HepG2 (cell line): ENCODE data around the gene PIK3CB. TPM values are rescaled to one million over a fixed set of nuclear protein-coding genes. Genes with fewer than 3 reads are reported as not detected.

Source experiments
- BHLHE40 ChIP-seq: IDR thresholded peaks from 2 replicates; pipeline ENCODE4 v1.6.1; 2011; ENCODE audit warnings: low read length, improper control_type of control experiment
- CBX1 ChIP-seq: IDR thresholded peaks from one replicate; pipeline ENCODE4 v1.6.1; 2016; ENCODE audit warnings: antibody characterized with exemption, low read depth
- ETS1 ChIP-seq: sonication (generic); formaldehyde crosslinking; IDR thresholded peaks from 2 replicates; pipeline ENCODE4 v1.4.0; 2020; ENCODE audit warnings: missing genetic modification reagents
- ETV5 ChIP-seq: IDR thresholded peaks from 2 replicates; pipeline ENCODE4 v1.6.1; 2018; ENCODE audit warnings: missing biosample characterization, missing genetic modification reagents, inconsistent platforms, borderline replicate concordance
- FOSL1 ChIP-seq: sonication (generic); formaldehyde crosslinking; IDR thresholded peaks from 2 replicates; pipeline ENCODE4 v1.9.0; 2021; ENCODE audit warnings: missing genetic modification reagents, borderline replicate concordance
- FOSL2 ChIP-seq: sonication (generic); formaldehyde crosslinking; IDR thresholded peaks from 2 replicates; pipeline ENCODE4 v1.4.0; 2020; ENCODE audit warnings: missing genetic modification reagents
- GLI4 ChIP-seq: sonication (generic); formaldehyde crosslinking; IDR thresholded peaks from 2 replicates; pipeline ENCODE4 v1.5.1; 2020; ENCODE audit warnings: missing genetic modification reagents, mild to moderate bottlenecking, moderate library complexity, borderline replicate concordance
- GTF3A ChIP-seq: sonication (generic); formaldehyde crosslinking; conservative IDR thresholded peaks from 2 replicates; pipeline ENCODE4 v1.4.0; 2020; ENCODE audit warnings: mild to moderate bottlenecking, missing genetic modification reagents
- HNRNPL ChIP-seq: fragments of 200-400 bp; formaldehyde crosslinking; IDR thresholded peaks from 2 replicates; pipeline ENCODE4 v1.6.1; 2017; ENCODE audit warnings: mild to moderate bottlenecking, low read depth, low read length
- KLF13 ChIP-seq: sonication (generic); formaldehyde crosslinking; IDR thresholded peaks from 2 replicates; pipeline ENCODE4 v1.4.0; 2020; ENCODE audit warnings: mild to moderate bottlenecking, missing genetic modification reagents
- ONECUT2 ChIP-seq: sonication (generic); formaldehyde crosslinking; IDR thresholded peaks from 2 replicates; pipeline ENCODE4 v1.4.0; 2020; ENCODE audit warnings: missing genetic modification reagents
- SAFB2 ChIP-seq: sonication (generic); formaldehyde crosslinking; IDR thresholded peaks from 2 replicates; pipeline ENCODE4 v1.5.1; 2020; ENCODE audit warnings: missing genetic modification reagents, low read depth, mild to moderate bottlenecking, borderline replicate concordance
- SALL1 ChIP-seq: sonication (generic); formaldehyde crosslinking; IDR thresholded peaks from 2 replicates; pipeline ENCODE4 v1.8.0; 2022; ENCODE audit warnings: mild to moderate bottlenecking, missing genetic modification reagents
- TOPORS ChIP-seq: sonication (generic); formaldehyde crosslinking; IDR thresholded peaks from 2 replicates; pipeline ENCODE4 v1.8.0; 2023; ENCODE audit warnings: mild to moderate bottlenecking, missing genetic modification reagents
- ZNF318 ChIP-seq: sonication (generic); formaldehyde crosslinking; IDR thresholded peaks from 2 replicates; pipeline ENCODE4 v1.4.0; 2020; ENCODE audit warnings: mild to moderate bottlenecking, missing genetic modification reagents
- ZNF557 ChIP-seq: sonication (generic); formaldehyde crosslinking; IDR thresholded peaks from 2 replicates; pipeline ENCODE4 v1.4.0; 2020; ENCODE audit warnings: missing genetic modification reagents
- ZNF607 ChIP-seq: sonication (generic); formaldehyde crosslinking; IDR thresholded peaks from 2 replicates; pipeline ENCODE4 v1.5.1; 2020; ENCODE audit warnings: missing genetic modification reagents, mild to moderate bottlenecking, borderline replicate concordance
- ZNF644 ChIP-seq: IDR thresholded peaks from 2 replicates; pipeline ENCODE4 v1.6.1; 2016; ENCODE audit warnings: low read depth
- ZNF790 ChIP-seq: sonication (generic); formaldehyde crosslinking; IDR thresholded peaks from 2 replicates; pipeline ENCODE4 v1.8.0; 2022; ENCODE audit warnings: missing genetic modification reagents, mild to moderate bottlenecking, borderline replicate concordance
- polyA plus RNA-seq, 8 experiments: library from polyadenylated mRNA; depleted of rRNA in 3 of 8; stranded (reverse) in 7 of 8; unstranded in 1 of 8; fragments of >200 nt; fragmentation: Illumina TruSeq in 4 of 8; extraction: Trizol in 4 of 8; gene quantifications; 2 replicates each; pipeline versions ENCODE4 v1.2.1 to v1.2.3, GENCODE V29; 2011 to 2016; ENCODE audit warnings: low read depth in 4 of 8, missing spikeins in 1 of 8, mixed read lengths in 1 of 8; ENCODE audit not compliant: insufficient read depth in 1 of 8
- total RNA-seq, 5 experiments: library from RNA; depleted of rRNA; stranded (reverse); fragments of >200 nt; fragmentation: Illumina TruSeq; extraction: Trizol; gene quantifications; 2 replicates each; pipeline ENCODE4 v1.2.3, GENCODE V29; 2016; ENCODE audit warnings: low read depth in 1 of 5
- TF ChIP-seq, protein P1 (sequence below): sonication (generic); formaldehyde crosslinking; IDR thresholded peaks from 2 replicates; pipeline ENCODE4 v1.4.0; 2020; ENCODE audit warnings: missing genetic modification reagents

The PIK3CB gene
- total and polyA plus RNA-seq, 2 of the 13 experiments (the other 11 are each of a cell fraction or from before 2014, with no cell fraction given): 6.6 to 18.7 TPM

- TF ChIP-seq ZNF318 (CRISPR knock-in tag) (no peak), KLF13 (CRISPR knock-in tag) (no peak), ONECUT2 (CRISPR knock-in tag) (no peak), TOPORS (CRISPR knock-in tag) (no peak), ZNF644 (CRISPR knock-in tag) (no peak), SALL1 (no peak; the same call in none of the 2 replicates), BHLHE40 (no peak), ZNF790 (no peak; the same call in 1 of the 2 replicates), FOSL2 (CRISPR knock-in tag) (peak; percentile 19; the same call in 1 of the 2 replicates), GLI4 (CRISPR knock-in tag) (peak; percentile 79; the same call in 1 of the 2 replicates), HNRNPL (no peak), FOSL1 (CRISPR knock-in tag) (no peak), GTF3A (CRISPR knock-in tag) (no peak), SAFB2 (no peak), CBX1 (no peak), ZNF607 (no peak; the same call in 1 of the 2 replicates), ETV5 (CRISPR knock-in tag) (no peak; the same call in 1 of the 2 replicates), ETS1 (CRISPR knock-in tag) (no peak), ZNF557 (CRISPR knock-in tag) (no peak)
- TF ChIP-seq, protein P1, sequence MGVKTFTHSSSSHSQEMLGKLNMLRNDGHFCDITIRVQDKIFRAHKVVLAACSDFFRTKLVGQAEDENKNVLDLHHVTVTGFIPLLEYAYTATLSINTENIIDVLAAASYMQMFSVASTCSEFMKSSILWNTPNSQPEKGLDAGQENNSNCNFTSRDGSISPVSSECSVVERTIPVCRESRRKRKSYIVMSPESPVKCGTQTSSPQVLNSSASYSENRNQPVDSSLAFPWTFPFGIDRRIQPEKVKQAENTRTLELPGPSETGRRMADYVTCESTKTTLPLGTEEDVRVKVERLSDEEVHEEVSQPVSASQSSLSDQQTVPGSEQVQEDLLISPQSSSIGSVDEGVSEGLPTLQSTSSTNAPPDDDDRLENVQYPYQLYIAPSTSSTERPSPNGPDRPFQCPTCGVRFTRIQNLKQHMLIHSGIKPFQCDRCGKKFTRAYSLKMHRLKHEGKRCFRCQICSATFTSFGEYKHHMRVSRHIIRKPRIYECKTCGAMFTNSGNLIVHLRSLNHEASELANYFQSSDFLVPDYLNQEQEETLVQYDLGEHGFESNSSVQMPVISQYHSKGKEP (CRISPR knock-in tag): no peak
Observed at GRCh38 chr3:138833899-138834595, 681 bp downstream of the PIK3CB start (continued).
